ENCODE data around the gene THAP5.
A peak's percentile ranks its signal among the peaks of the same experiment; 100 is the strongest.

THAP5 gene

DNA sequence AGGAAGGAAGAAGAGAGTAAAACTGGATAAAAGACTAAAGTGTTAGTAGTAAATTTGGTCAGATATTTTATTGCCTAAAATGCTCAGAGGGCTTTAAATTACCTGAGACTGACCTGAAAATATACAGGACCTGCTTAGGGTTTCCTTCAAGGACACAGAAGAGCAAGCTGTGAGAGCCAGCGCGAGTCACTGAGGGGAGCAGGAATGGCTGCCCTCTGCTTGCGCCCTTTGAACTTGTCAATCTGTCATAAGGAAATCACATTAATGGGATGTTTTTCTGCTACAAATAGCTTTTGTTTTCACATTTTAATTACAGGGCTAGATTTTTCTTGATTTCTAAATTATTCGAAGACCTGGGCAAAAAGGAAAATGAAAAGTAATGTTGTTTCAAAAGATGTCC lies 27.1 kb upstream of the THAP5 start:
- Mint-ChIP-seq H3K4me1 (no peaks in the 10 kb centered on the region), H3K36me3 (no peaks in the 10 kb centered on the region), H3K9me3 (no peaks in the 10 kb centered on the region), H3K4me3 (no peak overlapping the region), H3K27ac (no peak overlapping the region), H3K27me3 (peaks cover 4% of the 10 kb centered on the region)

DNA sequence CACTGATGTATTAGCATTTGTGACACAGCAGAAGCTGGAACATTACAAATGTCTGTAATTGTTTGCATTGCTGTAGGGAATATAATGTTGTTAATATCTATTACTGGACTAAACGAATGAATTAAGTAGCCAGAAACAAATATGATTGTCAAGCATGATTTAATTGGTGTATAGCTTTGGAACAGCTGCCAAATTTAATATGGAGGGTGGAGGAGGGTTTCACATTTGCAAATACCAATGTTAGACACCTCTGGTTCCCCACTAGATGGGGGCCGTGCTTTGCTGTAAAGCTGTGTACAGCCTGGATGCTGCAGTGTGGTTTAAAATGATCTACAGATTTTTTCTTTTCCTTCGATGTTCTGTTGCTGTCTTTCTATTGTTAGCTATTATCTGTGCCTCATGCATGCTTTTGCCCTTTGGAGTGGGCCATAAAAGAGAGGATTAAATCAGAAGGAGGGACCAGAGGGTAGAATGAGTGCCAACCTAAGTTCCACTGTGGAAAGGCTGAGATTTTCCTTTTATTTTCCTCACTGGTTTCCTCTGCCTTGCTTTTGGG lies 23.2 kb upstream of the THAP5 start:
- no peaks in the 10 kb centered on the region for H3K9me3 Mint-ChIP-seq
- no peak overlapping the region for H3K27ac Mint-ChIP-seq

DNA sequence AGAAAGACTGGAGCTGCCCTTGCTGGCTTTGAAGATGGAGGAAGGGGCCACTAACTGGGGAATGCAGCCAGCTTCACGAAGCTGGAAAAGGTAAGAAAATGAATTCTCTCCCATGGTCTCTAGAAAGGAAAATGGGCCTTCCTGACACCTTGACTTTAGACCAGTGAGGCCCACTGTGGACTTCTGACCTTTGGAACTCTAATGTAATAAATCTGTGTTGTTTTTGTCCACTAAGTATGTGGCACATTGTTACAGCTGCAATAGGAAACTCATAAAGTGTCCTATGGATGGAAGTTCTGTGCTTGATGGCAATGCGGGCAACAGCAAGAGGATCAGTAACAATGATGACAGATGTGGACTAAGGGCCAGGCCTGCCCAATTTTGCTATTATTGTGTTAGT lies 21.1 kb upstream of the THAP5 start:
- peaks cover 2% of the 10 kb centered on the region for H3K27me3 Mint-ChIP-seq
- H3K27ac Mint-ChIP-seq, result no peak overlapping the region
- H3K4me1 Mint-ChIP-seq, result no peaks in the 10 kb centered on the region
- no peaks in the 10 kb centered on the region for H3K9me3 Mint-ChIP-seq
- H3K36me3 Mint-ChIP-seq, result no peaks in the 10 kb centered on the region
- no peak overlapping the region for H3K4me3 Mint-ChIP-seq

More for the DNA sequence above, 23.2 kb upstream of the THAP5 start:
- Mint-ChIP-seq H3K4me3 (no peak overlapping the region), H3K27me3 (peaks cover 2% of the 10 kb centered on the region), H3K36me3 (no peaks in the 10 kb centered on the region), H3K4me1 (no peaks in the 10 kb centered on the region)

DNA sequence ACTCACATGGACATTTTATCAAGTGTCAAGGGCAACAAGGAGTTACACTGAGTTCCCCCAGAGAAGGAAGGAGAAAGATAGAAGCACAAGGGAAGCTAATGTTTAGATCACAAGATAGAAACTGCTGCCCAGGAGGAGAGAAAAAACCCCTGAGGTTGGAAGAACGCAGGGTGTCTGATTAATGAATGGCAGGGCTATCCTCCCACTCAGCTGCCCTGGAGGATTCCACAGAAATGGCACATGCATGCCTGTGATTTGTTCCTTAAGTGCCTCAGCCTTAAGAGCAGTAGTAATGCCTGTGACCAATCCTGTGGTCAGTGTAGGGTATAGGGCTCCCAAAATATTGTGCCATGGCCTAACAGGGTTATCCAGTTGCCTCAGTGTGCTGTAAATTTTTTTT lies 20.4 kb upstream of the THAP5 start:
- H3K4me3 Mint-ChIP-seq, result no peak overlapping the region
- no peaks in the 10 kb centered on the region for H3K36me3 Mint-ChIP-seq
- H3K27ac Mint-ChIP-seq, result no peak overlapping the region
- no peaks in the 10 kb centered on the region for H3K4me1 Mint-ChIP-seq
- H3K9me3 Mint-ChIP-seq, result no peaks in the 10 kb centered on the region
- H3K27me3 Mint-ChIP-seq, result peaks cover 2% of the 10 kb centered on the region

DNA sequence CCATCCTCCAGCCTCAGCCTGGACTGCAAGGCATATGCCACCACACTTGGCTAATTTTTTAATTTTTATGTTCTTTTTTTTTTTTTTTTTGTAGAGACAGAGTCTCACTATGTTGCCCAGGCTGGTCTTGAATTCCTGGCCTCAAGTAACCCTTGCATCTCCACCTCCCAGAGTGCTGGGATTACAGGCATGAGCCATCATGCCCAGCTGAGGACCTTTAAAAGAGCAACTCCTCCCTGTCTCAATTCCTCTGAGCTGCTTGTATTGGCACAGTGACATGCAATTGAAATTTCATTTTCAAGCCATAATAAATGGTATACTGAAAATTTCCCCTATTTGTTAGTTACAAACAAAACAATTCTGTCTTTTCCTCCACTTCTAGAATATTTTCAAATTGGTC lies 19.7 kb upstream of the THAP5 start:
- H3K4me3 Mint-ChIP-seq, result no peak overlapping the region
- peaks cover 2% of the 10 kb centered on the region for H3K27me3 Mint-ChIP-seq
- H3K4me1 Mint-ChIP-seq, result no peaks in the 10 kb centered on the region
- no peaks in the 10 kb centered on the region for H3K9me3 Mint-ChIP-seq
- H3K27ac Mint-ChIP-seq, result no peak overlapping the region
- no peaks in the 10 kb centered on the region for H3K36me3 Mint-ChIP-seq

DNA sequence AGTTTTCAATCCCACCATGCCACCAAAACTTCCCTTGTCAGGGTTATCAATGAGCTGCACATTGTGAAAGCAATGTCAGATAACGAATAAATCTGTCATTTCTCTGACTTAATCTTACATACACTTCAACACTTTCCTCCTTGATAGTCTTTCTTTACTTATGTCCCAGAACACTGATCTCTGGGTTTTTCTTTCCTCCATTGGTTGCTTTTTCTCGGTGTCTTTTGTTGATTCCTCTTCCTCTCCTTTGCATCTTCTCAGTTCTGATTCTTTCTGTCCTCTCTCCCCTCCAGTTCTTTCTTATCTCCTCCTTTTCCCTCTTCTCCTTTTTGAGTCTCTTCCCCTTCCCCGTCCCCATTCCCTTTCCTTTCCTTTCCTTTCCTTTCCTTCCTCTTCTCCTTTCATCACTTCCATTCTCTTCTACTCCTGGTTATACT lies 16.8 kb upstream of the THAP5 start:
- Mint-ChIP-seq H3K36me3 (no peaks in the 10 kb centered on the region), H3K27me3 (no peaks in the 10 kb centered on the region), H3K4me1 (no peaks in the 10 kb centered on the region), H3K4me3 (no peak overlapping the region), H3K9me3 (no peaks in the 10 kb centered on the region), H3K27ac (no peak overlapping the region)

DNA sequence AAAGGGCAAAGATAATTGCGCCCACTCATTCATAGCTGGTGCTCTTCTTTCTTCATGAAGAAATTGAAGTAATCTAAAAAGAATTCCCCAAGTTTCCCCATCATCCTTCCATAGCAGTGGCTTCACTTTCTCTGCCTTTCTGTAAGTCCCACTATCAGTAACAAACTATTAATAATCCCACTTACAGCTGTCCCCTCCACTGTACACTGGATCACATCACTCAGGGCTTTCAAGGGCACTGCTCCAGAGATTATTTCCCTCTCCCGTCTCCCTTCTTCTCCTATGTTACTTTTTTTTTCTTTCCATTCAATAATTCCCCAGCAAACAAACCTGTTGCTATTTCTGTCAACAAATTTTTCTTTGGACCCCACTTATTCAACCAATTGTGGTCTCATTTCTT lies 16.3 kb upstream of the THAP5 start:
- Mint-ChIP-seq H3K4me3 (no peak overlapping the region), H3K36me3 (no peaks in the 10 kb centered on the region), H3K4me1 (no peaks in the 10 kb centered on the region), H3K27ac (no peak overlapping the region), H3K27me3 (no peaks in the 10 kb centered on the region), H3K9me3 (no peaks in the 10 kb centered on the region)

DNA sequence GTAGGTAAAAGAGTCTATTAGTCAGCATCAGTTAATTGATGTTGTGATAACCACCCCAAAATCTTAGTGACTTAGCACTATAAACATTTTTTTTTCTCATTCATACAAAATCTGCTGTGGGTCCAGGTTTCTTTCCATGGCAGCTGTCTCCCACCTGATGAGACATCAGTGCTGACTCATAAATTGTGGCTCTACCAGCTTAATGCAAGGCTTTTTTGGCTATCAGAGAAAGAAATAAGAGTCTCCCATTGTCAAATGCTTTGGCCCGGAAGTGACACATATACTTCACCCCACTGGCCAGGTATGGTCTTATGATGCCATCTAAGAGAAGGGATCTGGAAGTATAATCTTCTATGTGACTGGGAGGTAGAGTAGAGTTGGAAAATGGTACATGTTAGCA lies 14.7 kb upstream of the THAP5 start:
- Mint-ChIP-seq H3K36me3 (peaks cover 5% of the 10 kb centered on the region), H3K4me3 (no peak overlapping the region), H3K4me1 (no peaks in the 10 kb centered on the region), H3K27ac (no peak overlapping the region), H3K27me3 (no peaks in the 10 kb centered on the region), H3K9me3 (no peaks in the 10 kb centered on the region)

DNA sequence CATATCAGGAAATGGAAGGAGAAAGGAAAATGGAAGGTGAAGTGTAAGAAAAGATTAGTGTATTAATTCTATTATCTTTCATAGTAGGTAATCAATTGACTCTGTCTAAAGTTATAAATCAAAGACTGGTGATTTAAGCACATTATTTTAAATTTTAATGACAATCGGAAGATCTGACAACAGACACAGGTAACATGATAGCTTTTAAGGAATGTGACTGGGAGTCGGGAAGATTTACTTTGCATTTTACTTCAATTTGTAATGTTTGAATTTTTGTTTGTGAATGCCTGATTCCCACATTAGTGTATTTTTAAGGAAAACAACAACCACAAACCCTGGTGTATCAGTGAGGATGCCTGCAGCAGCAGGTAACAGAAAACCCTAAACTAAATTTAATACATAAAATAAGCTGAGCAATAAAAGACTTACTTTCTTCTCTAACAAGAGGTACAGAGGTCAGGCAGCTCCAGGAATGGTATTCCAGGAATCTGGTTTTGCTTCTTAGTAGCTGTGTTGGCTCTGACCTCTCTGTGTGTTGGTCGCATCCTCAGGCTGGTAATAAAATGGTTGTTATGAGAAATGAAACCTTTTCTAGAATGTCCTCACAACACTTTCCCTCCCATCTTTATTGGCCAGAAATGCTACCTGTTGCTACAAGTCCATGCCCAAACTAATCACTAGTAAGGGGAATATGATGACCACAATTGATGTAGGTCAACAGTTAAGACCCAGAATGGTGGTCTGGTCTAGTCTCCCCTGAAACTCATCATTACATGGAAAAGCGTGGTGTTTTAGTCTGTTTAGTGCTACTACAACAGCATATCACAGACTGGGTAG lies 12.4 kb upstream of the THAP5 start:
- Mint-ChIP-seq H3K27me3 (no peaks in the 10 kb centered on the region), H3K4me3 (no peak overlapping the region), H3K4me1 (peaks cover 1% of the 10 kb centered on the region), H3K36me3 (peaks cover 12% of the 10 kb centered on the region), H3K9me3 (peaks cover 4% of the 10 kb centered on the region), H3K27ac (no peak overlapping the region)

DNA sequence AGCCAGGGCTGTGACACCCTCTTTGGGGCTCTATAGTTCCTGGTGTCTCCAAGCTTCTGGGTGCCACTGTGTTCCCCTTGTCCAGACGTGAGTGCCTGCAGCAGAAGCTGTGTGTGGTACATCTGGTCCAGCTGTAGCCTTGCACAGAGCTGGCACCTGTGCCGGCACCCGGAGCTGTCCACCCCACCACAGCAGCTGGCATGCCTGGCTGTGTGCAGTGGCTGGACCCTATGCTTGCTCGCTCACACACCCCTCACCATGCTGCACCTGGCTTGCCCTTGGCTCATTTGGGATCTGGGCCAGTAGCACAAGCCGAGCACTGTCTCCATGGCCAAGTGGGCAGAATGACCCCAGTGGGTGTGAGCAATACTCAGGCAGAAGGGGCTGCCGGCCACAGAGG lies 10.8 kb upstream of the THAP5 start:
- Mint-ChIP-seq H3K27ac (no peak overlapping the region), H3K4me1 (peaks cover 13% of the 10 kb centered on the region), H3K4me3 (no peak overlapping the region), H3K36me3 (peaks cover 21% of the 10 kb centered on the region), H3K27me3 (no peaks in the 10 kb centered on the region), H3K9me3 (peaks cover 4% of the 10 kb centered on the region)

DNA sequence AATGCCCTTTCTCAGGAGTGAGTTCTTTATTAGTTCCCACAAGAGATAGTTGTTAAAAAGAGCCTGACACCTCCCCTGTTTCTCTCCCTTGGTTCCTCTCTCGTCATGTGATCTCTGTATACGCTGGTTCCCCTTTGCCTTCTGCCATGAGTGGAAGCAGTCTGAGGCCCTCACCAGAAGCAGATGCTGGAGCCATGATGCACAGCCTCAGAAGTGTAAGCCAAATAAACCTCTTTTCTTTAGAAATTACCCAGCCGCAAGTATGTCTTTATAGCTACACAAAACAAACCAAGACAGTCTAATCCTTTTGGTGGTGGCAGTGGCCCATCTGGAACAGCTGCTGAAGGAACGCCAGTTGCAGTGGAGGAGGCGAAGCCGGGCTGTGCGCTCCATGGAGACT lies 9.4 kb upstream of the THAP5 start:
- peaks cover 4% of the 10 kb centered on the region for H3K9me3 Mint-ChIP-seq
- H3K27ac Mint-ChIP-seq, result no peak overlapping the region
- H3K36me3 Mint-ChIP-seq, result peaks cover 23% of the 10 kb centered on the region
- H3K27me3 Mint-ChIP-seq, result no peaks in the 10 kb centered on the region
- H3K4me1 Mint-ChIP-seq, result peaks cover 16% of the 10 kb centered on the region
- no peak overlapping the region for H3K4me3 Mint-ChIP-seq

DNA sequence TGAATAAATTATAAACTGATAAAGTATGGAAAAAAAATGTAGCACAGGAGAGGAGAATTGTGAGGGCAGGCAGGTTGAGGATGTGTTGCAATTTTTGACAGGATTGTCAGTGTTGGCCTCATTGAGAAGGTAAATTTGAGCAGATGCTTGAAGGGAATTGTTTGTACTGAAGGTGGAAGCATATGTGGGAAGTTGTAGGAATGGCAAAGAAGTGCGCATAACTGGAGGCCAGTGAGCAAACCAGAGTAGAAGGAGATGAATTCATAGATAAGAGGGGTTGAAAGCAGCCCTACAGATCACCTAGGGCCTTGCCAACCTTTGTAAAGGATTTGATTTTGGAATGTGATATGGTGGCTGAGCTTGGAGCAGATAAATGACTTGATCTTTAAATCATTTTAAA lies 6.6 kb upstream of the THAP5 start:
- peaks cover 28% of the 10 kb centered on the region for H3K36me3 Mint-ChIP-seq
- peaks cover 4% of the 10 kb centered on the region for H3K9me3 Mint-ChIP-seq
- H3K4me3 Mint-ChIP-seq, result no peak overlapping the region
- peak overlapping the region; percentile 47 for H3K27ac Mint-ChIP-seq
- H3K4me1 Mint-ChIP-seq, result peaks cover 39% of the 10 kb centered on the region
- no peaks in the 10 kb centered on the region for H3K27me3 Mint-ChIP-seq

DNA sequence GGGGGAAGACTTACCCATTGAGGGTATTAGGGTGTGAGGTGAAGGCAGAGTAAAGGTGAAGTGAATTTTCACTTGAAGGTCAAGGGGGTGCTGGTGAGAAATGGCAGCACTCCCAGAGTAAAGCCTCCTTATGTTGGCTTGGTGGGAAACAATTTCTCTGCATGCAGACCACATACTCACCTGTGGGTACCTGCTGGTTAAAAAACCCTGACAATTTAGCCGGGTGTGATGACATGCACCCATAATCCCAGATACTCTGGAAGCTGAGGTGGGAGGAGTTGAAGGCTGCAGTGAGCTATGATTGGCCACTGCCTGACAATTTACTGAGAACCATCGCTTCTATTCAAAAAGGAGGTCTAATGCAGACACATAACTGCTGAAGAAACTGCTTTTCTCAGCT lies 5.7 kb upstream of the THAP5 start:
- Mint-ChIP-seq H3K36me3 (peaks cover 28% of the 10 kb centered on the region), H3K27ac (no peak overlapping the region), H3K9me3 (peaks cover 4% of the 10 kb centered on the region), H3K27me3 (no peaks in the 10 kb centered on the region), H3K4me1 (peaks cover 43% of the 10 kb centered on the region), H3K4me3 (no peak overlapping the region)

DNA sequence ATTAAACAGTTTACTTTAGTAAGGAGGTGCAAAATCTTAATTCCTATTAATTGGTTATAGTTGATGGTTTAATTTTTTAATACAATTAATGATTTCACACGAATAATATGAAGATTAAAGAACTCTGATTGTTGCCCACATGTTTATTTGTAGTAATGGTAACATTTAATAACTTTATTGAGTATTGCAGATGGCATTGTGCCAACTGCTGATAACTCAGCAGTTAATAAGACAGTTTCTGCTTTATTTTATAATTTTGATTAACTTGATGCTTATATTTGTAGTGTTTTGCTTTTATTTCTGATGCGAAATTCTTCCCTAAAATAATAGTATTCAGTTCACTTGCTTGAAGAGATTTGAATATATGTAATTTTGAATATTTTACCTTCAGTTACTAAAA lies 3.0 kb upstream of the THAP5 start:
- Mint-ChIP-seq H3K9me3 (no peaks in the 10 kb centered on the region), H3K36me3 (peaks cover 20% of the 10 kb centered on the region), H3K4me3 (no peak overlapping the region), H3K27ac (no peak overlapping the region), H3K4me1 (peaks cover 59% of the 10 kb centered on the region), H3K27me3 (no peaks in the 10 kb centered on the region)

DNA sequence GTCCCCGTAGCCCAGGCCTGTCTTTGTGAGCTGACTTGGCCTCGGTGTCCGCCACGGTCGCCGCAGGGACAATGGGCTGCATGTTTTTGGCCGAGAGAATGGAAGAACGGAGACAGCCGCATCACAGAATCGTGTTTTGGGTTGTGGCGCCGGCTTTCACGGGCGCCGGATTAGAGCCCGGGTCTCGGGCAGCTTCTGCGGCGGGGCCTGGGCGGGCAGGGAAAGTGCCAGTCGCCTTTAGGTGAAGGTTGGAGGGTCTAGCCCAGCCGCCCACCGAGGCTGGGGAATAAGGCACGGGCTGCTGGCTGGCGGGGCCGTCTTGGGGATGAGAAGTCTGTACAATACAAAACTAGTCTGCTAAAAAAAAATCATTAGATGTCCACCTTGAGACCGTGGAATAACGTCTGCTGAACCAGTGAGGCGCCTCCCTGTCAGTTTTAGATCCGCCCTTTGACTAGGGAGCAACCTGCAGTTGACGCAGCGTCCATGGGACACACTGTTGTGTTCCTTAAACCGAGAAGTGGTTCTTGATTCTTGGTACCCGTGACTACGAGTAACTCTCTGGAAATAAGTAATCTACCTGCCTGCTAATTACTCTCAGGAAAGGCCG lies 745 bp upstream of the THAP5 start:
- Mint-ChIP-seq H3K27me3 (no peaks in the 10 kb centered on the region), H3K4me3 (peak overlapping the region; percentile 98), H3K4me1 (peaks cover 64% of the 10 kb centered on the region), H3K9me3 (peaks cover 5% of the 10 kb centered on the region), H3K27ac (peak overlapping the region; percentile 99), H3K36me3 (peaks cover 17% of the 10 kb centered on the region)

DNA sequence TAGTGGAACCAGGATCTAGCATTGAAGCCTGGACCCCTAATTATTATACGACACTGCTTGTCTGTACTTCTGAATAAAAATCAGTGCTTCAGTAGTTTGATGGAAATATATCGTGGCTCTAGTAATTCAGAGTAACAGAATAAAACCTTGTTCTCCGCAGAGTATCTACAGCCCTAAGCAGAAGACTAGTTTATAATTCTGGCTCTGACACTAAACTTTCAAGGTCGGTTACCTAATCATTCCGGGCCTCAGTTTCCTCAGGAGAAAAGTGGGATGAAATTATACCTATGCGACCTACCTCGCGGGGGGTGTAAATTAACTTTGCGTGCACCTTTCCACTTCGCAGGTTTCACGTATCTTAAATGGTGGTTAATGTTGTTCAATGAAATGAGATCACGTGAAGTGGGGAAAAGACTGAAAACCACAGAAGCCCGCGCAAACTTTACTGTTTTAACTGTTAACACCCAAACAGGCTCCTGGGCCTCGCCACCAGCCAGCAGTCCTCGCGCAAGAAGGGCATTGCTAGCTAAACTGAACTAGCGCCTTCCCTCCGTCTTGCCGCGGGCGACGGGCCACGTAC lies 615 bp downstream of the THAP5 start:
- Mint-ChIP-seq H3K4me1 (peaks cover 60% of the 10 kb centered on the region), H3K4me3 (peak overlapping the region; percentile 98), H3K9me3 (peaks cover 5% of the 10 kb centered on the region), H3K27ac (peak overlapping the region; percentile 99), H3K36me3 (peaks cover 23% of the 10 kb centered on the region), H3K27me3 (no peaks in the 10 kb centered on the region)
